IPS-20b (cell line): ENCODE results near the gene SLC35F3.
"Not testable (repeated sequence)": the region's sequence is repeated elsewhere in the genome, so short reads cannot be mapped to it uniquely, and the experiment has no call there.

Source experiments
- H3K27ac ChIP-seq: one replicate; pipeline ENCODE4 v1.5.1; 2013; ENCODE audit warnings: low read length
- H3K27me3 ChIP-seq: 2 replicates; pipeline ENCODE4 v1.6.1; 2013; ENCODE audit warnings: mild to moderate bottlenecking, low read length, inconsistent platforms; ENCODE audit not compliant: insufficient read depth
- H3K36me3 ChIP-seq: 2 replicates; pipeline ENCODE4 v1.6.1; 2013; ENCODE audit warnings: low read depth, mild to moderate bottlenecking, inconsistent platforms, low read length, moderate library complexity; ENCODE audit not compliant: insufficient read depth
- H3K4me1 ChIP-seq: 2 replicates; pipeline ENCODE4 v1.6.1; 2013; ENCODE audit warnings: mild to moderate bottlenecking, control low read depth, inconsistent platforms, low read length, moderate library complexity; ENCODE audit not compliant: insufficient read depth
- H3K4me3 ChIP-seq: 2 replicates; pipeline ENCODE4 v1.5.1; 2013; ENCODE audit warnings: mild to moderate bottlenecking, low read length, inconsistent platforms
- H3K9ac ChIP-seq: 2 replicates; pipeline ENCODE4 v1.6.1; 2013; ENCODE audit warnings: low read depth, mild to moderate bottlenecking, inconsistent platforms, low read length, moderate library complexity
- H3K9me3 ChIP-seq: 2 replicates; pipeline ENCODE4 v1.6.1; 2013; ENCODE audit warnings: mild to moderate bottlenecking, low read depth, low read length, inconsistent platforms; ENCODE audit not compliant: insufficient read depth

SLC35F3 gene

GRCh38 chr1:234152344-234152743, 247.9 kb downstream of the SLC35F3 start:
- H3K36me3 ChIP-seq, H3K27me3 ChIP-seq, H3K9ac ChIP-seq, H3K27ac ChIP-seq, H3K4me3 ChIP-seq, H3K9me3 ChIP-seq, H3K4me1 ChIP-seq: not testable (repeated sequence)

GRCh38 chr1:234154320-234155251, 250.1 kb downstream of the SLC35F3 start:
- no peak overlapping the region for H3K27ac ChIP-seq
- no peak overlapping the region for H3K9ac ChIP-seq
- no peaks in the 10 kb centered on the region; the same call in 1 of the 2 replicates for H3K4me1 ChIP-seq
- H3K9me3 ChIP-seq, result no peaks in the 10 kb centered on the region
- no peaks in the 10 kb centered on the region for H3K36me3 ChIP-seq
- no peaks in the 10 kb centered on the region for H3K27me3 ChIP-seq
- no peak overlapping the region for H3K4me3 ChIP-seq

- Histone ChIP-seq H3K4me3 (no peak overlapping the region), H3K36me3 (no peaks in the 10 kb centered on the region), H3K9me3 (no peaks in the 10 kb centered on the region), H3K4me1 (peaks cover 3% of the 10 kb centered on the region; the same call in 1 of the 2 replicates), H3K9ac (no peak overlapping the region), H3K27ac (no peak overlapping the region), H3K27me3 (0 out of 2 replicates have a peak, but pooled peaks cover 6% of the 10 kb centered on the region)
Measured at GRCh38 chr1:234162661-234163060, 258.2 kb downstream of the SLC35F3 start.

- Histone ChIP-seq H3K27me3 (0 out of 2 replicates have a peak, but pooled peaks cover 6% of the 10 kb centered on the region), H3K9ac (no peak overlapping the region), H3K4me1 (peaks cover 3% of the 10 kb centered on the region; the same call in 1 of the 2 replicates), H3K9me3 (no peaks in the 10 kb centered on the region), H3K4me3 (no peak overlapping the region), H3K36me3 (no peaks in the 10 kb centered on the region), H3K27ac (no peak overlapping the region)
Measured at GRCh38 chr1:234163267-234163919, 258.9 kb downstream of the SLC35F3 start.

- Histone ChIP-seq H3K4me3 (no peak overlapping the region), H3K27ac (no peak overlapping the region), H3K9ac (no peak overlapping the region), H3K9me3 (no peaks in the 10 kb centered on the region), H3K27me3 (0 out of 2 replicates have a peak, but pooled peaks cover 6% of the 10 kb centered on the region), H3K4me1 (peaks cover 3% of the 10 kb centered on the region; the same call in 1 of the 2 replicates), H3K36me3 (no peaks in the 10 kb centered on the region)
Measured at GRCh38 chr1:234164098-234164709, 259.7 kb downstream of the SLC35F3 start.

- no peak overlapping the region for H3K4me3 ChIP-seq
- no peaks in the 10 kb centered on the region for H3K36me3 ChIP-seq
- no peak overlapping the region for H3K27ac ChIP-seq
- H3K9ac ChIP-seq, result no peak overlapping the region
- H3K9me3 ChIP-seq, result no peaks in the 10 kb centered on the region
- H3K27me3 ChIP-seq, result 0 out of 2 replicates have a peak, but pooled peaks cover 4% of the 10 kb centered on the region
- peaks cover 3% of the 10 kb centered on the region; the same call in 1 of the 2 replicates for H3K4me1 ChIP-seq
Measured at GRCh38 chr1:234168061-234168724, 263.7 kb downstream of the SLC35F3 start.

GRCh38 chr1:234169161-234169849, 264.8 kb downstream of the SLC35F3 start:
- Histone ChIP-seq H3K4me1 (peaks cover 2% of the 10 kb centered on the region; the same call in 1 of the 2 replicates), H3K9ac (no peak overlapping the region), H3K36me3 (no peaks in the 10 kb centered on the region), H3K9me3 (no peaks in the 10 kb centered on the region), H3K27me3 (no peaks in the 10 kb centered on the region), H3K27ac (no peak overlapping the region), H3K4me3 (no peak overlapping the region)

GRCh38 chr1:234170067-234170466, 265.6 kb downstream of the SLC35F3 start:
- H3K27ac ChIP-seq, result no peak overlapping the region
- H3K4me1 ChIP-seq, result no peaks in the 10 kb centered on the region
- no peak overlapping the region for H3K4me3 ChIP-seq
- no peaks in the 10 kb centered on the region for H3K27me3 ChIP-seq
- H3K36me3 ChIP-seq, result no peaks in the 10 kb centered on the region
- H3K9ac ChIP-seq, result no peak overlapping the region
- H3K9me3 ChIP-seq, result no peaks in the 10 kb centered on the region

GRCh38 chr1:234170622-234171021, 266.1 kb downstream of the SLC35F3 start:
- Histone ChIP-seq H3K4me1 (no peaks in the 10 kb centered on the region), H3K4me3 (no peak overlapping the region), H3K36me3 (no peaks in the 10 kb centered on the region), H3K27ac (no peak overlapping the region), H3K27me3 (no peaks in the 10 kb centered on the region), H3K9ac (no peak overlapping the region), H3K9me3 (no peaks in the 10 kb centered on the region)

- no peak overlapping the region for H3K9ac ChIP-seq
- H3K27ac ChIP-seq, result no peak overlapping the region
- no peaks in the 10 kb centered on the region for H3K27me3 ChIP-seq
- H3K36me3 ChIP-seq, result no peaks in the 10 kb centered on the region
- 0 out of 2 replicates have a peak, but pooled peaks cover 5% of the 10 kb centered on the region for H3K9me3 ChIP-seq
- no peak overlapping the region for H3K4me3 ChIP-seq
- no peaks in the 10 kb centered on the region for H3K4me1 ChIP-seq
Measured at GRCh38 chr1:234173968-234174367, 269.5 kb downstream of the SLC35F3 start.

GRCh38 chr1:234175363-234175762, 270.9 kb downstream of the SLC35F3 start:
- 0 out of 2 replicates have a peak, but pooled peaks cover 5% of the 10 kb centered on the region for H3K9me3 ChIP-seq
- H3K27me3 ChIP-seq, result no peaks in the 10 kb centered on the region
- H3K4me3 ChIP-seq, result no peak overlapping the region
- H3K4me1 ChIP-seq, result no peaks in the 10 kb centered on the region
- no peak overlapping the region for H3K9ac ChIP-seq
- no peak overlapping the region for H3K27ac ChIP-seq
- no peaks in the 10 kb centered on the region for H3K36me3 ChIP-seq
